ENCODE data around the gene ZDHHC24.
"Not testable (repeated sequence)": the region's sequence is repeated elsewhere in the genome, so short reads cannot be mapped to it uniquely, and the experiment has no call there.

Gene ZDHHC24

DNA sequence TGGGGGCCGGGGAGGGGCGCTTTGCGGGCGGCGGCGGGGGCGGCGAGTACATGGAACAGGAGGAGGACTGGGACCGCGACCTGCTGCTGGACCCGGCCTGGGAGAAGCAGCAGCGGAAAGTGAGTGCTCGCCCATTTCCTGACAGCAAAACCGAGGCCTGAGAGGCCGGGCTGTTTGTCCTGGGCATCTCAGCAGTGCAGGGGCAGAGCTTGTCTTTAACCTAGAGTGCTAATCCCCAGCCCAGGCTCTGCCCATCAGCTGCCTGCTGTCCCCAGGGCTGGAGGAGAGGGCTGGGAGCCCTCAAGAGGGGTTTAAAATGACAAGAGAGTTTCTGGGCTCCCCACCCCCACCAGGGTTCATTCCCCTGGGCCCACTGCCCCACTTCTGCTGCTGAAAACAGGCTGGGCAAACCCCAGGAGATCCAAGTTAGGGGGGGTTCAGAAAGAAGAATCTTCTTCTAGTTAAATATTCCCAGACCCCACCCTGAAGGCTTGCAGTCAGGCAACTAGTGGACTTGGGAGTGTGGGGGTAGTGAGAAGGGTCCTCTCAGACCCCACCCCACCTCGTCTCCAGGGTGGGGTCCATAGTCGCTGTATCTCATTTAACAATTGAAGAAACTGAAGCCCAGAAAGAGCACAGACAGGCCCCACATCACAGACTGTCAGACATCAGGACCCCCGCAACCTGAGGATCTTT, 1.3 kb upstream of the ZDHHC24 start:
- no peak for DNase-seq (ENCODE audit: extremely low read depth, low read depth)
- TF ChIP-seq CTCF (IDR thresholded peaks at IDR 0.05; ENCODE audit: low read depth, low read length, missing control alignments) = no peak
- peak overlapping the region; percentile 48; the same call in 1 of the 2 replicates for H3K4me3 ChIP-seq (replicated peaks; ENCODE audit: low read depth, low read length)

GRCh38 chr11:66546368-66546965, 619 bp upstream of the ZDHHC24 start, which contains the start of gene ACTN3:
TSS of gene ACTN3 (plus strand) at chr11:66546903. CDS start at chr11:66546938, 35 bp downstream.
- no peak for TF ChIP-seq CTCF (IDR thresholded peaks at IDR 0.05; ENCODE audit: low read depth, low read length, missing control alignments)
- H3K4me3 ChIP-seq (replicated peaks; ENCODE audit: low read depth, low read length) = peak within 1 kb of the TSS; percentile 48
- DNase-seq (ENCODE audit: extremely low read depth, low read depth) = peak; percentile 7

GRCh38 chr11:66544952-66545351, 896 bp downstream of the ZDHHC24 start:
- DNase-seq (ENCODE audit: extremely low read depth, low read depth) = not testable (repeated sequence)
- peak overlapping the region; percentile 48 for H3K4me3 ChIP-seq (replicated peaks; ENCODE audit: low read depth, low read length)

DNA sequence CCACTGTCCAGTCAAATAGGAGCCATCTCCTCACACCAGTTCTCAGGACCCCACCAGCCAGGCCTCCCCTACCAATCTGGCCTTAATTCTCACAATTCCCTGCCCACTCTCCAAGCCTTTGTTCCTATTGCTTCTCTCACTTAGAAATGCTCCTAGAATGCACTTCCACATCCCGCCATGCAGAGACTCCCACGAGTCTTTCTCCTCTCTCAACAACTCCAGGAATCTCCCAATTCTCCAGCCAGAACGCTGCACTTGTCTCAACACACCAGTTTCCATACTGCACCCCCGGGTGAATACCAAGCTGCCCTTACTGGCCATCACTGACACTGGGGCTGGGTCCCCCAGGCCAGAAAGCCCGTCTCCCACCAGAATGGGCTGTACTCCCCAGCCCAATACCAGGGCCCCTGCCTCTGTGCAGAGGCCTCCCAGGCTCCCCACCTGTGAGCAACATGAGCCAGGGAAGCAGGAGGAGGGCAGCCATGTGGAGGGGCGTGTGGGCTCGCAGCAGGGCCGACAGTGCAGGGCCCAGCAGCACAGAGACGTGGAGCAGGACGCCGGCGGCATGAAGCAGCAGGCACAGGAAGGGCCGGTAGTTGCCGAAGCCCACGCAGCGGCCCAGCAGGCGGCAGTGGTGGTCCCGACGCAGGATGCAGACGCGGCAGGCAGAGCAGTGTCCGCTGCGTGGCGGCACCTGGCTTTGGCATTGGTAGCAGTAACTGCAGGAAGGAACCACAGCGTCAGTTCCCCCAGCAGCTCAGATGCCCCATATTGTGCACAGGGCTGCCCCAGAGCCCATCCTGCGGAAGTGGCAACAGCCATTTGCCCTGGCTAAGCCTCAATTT, 2.4 kb downstream of the ZDHHC24 start:
- peak; percentile 67 for TF ChIP-seq CTCF (IDR thresholded peaks at IDR 0.05; ENCODE audit: low read depth, low read length, missing control alignments)
- H3K4me3 ChIP-seq (replicated peaks; ENCODE audit: low read depth, low read length) = no peak overlapping the region
- peak; percentile 27 for DNase-seq (ENCODE audit: extremely low read depth, low read depth)

GRCh38 chr11:66542362-66542761, 3.5 kb downstream of the ZDHHC24 start:
- no peak for DNase-seq (ENCODE audit: extremely low read depth, low read depth)
- TF ChIP-seq CTCF (IDR thresholded peaks at IDR 0.05; ENCODE audit: low read depth, low read length, missing control alignments) = no peak
- no peak overlapping the region for H3K4me3 ChIP-seq (replicated peaks; ENCODE audit: low read depth, low read length)

DNA sequence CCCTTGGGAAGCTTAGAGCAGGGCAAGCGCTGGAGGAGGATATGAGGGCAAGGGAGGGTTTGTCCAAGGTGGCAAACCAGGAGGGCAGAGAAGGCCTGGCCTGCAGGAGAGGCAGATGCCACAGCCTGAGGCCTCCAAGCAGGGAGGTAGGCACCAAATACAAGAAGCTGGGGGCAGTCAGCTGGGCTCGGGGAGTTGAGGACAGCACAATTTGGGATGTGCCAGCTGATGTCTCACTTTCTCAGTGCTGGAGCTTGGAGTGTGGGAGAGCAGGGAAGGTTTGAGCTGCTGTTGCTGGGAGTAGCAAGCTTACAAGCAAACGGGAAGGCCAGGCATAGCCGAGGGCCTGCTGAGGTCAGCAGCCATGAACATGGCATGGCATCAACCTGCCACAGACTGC, 4.0 kb downstream of the ZDHHC24 start:
- no peak for TF ChIP-seq CTCF (IDR thresholded peaks at IDR 0.05; ENCODE audit: low read depth, low read length, missing control alignments)
- no peak overlapping the region for H3K4me3 ChIP-seq (replicated peaks; ENCODE audit: low read depth, low read length)
- no peak for DNase-seq (ENCODE audit: extremely low read depth, low read depth)

DNA sequence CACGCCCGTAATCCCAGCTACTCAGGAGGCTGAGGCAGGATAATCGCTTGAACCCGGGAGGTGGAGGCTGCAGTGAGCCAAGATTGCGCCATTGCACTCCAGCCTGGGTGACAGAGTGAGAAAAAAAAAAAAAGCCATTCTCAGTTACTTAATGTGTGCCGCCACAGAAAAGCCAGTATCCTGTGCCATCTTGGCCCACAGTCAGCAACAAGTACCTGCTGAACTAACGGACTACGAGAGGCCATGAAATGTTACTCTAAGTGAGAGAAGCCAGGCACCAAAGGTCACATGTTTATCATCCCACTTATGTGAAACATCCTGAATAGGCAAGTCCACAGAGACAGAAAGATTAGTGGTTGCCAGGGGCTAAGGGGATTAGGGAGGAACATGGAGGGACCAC, 5.2 kb downstream of the ZDHHC24 start:
- H3K4me3 ChIP-seq (replicated peaks; ENCODE audit: low read depth, low read length); DNase-seq (ENCODE audit: extremely low read depth, low read depth): not testable (repeated sequence)
